Mesenchymal stem cell (in vitro differentiated cells and primary cell): Measurements from ENCODE around the gene CNIH3.

ENCODE experiments used
- DNase-seq: peaks from one replicate; pipeline ENCODE4 v3.0.0-alpha.2; 2013
- H2AFZ ChIP-seq: one replicate; pipeline ENCODE4 v1.6.1; 2013; ENCODE audit warnings: low read depth, mild to moderate bottlenecking, control low read depth, inconsistent platforms, low read length, moderate library complexity
- H2AK5ac ChIP-seq: 2 replicates; pipeline ENCODE4 v1.6.1; 2013; ENCODE audit warnings: low read length, moderate library complexity, mild to moderate bottlenecking, inconsistent platforms; ENCODE audit not compliant: severe bottlenecking
- H2BK120ac ChIP-seq: one replicate; pipeline ENCODE4 v1.6.1; 2013; ENCODE audit warnings: low read depth, mild to moderate bottlenecking, inconsistent platforms, low read length, moderate library complexity
- H2BK12ac ChIP-seq, 2 experiments: one replicate each; pipeline ENCODE4 v1.6.1; 2013; ENCODE audit warnings: inconsistent platforms in 2 of 2, low read length in 2 of 2, mild to moderate bottlenecking in 2 of 2, moderate library complexity in 2 of 2, control low read depth in 1 of 2
- H2BK15ac ChIP-seq: one replicate; pipeline ENCODE4 v1.6.1; 2013; ENCODE audit warnings: mild to moderate bottlenecking, low read depth, inconsistent platforms; ENCODE audit not compliant: poor library complexity, severe bottlenecking
- H2BK5ac ChIP-seq: 2 replicates; pipeline ENCODE4 v1.6.1; 2013; ENCODE audit warnings: low read depth, mild to moderate bottlenecking, low read length, control low read depth, inconsistent platforms; ENCODE audit not compliant: poor library complexity, severe bottlenecking
- H3K14ac ChIP-seq, 2 experiments: one replicate each; pipeline ENCODE4 v1.6.1; 2013; ENCODE audit warnings: inconsistent platforms in 2 of 2, low read length in 2 of 2, control low read depth in 1 of 2, mild to moderate bottlenecking in 1 of 2, moderate library complexity in 1 of 2
- H3K18ac ChIP-seq, 2 experiments: one replicate each; pipeline ENCODE4 v1.6.1; 2013; ENCODE audit warnings: inconsistent platforms in 2 of 2, low read length in 2 of 2, control low read depth in 1 of 2, low read depth in 1 of 2, mild to moderate bottlenecking in 1 of 2
- H3K23ac ChIP-seq, 2 experiments: one replicate each; pipeline ENCODE4 v1.6.1; 2013; ENCODE audit warnings: inconsistent platforms in 2 of 2, low read length in 2 of 2, mild to moderate bottlenecking in 2 of 2, moderate library complexity in 2 of 2, control low read depth in 1 of 2
- H3K27ac ChIP-seq: 2 replicates; pipeline ENCODE4 v1.5.1; 2013; ENCODE audit warnings: mild to moderate bottlenecking, moderate library complexity, low read length, control low read depth, inconsistent platforms; ENCODE audit not compliant: poor library complexity, severe bottlenecking
- H3K27me3 ChIP-seq, 2 experiments: 2 replicates each; pipeline versions ENCODE4 v1.6.1 to v1.7.0; 2013; ENCODE audit warnings: low read length in 2 of 2, mild to moderate bottlenecking in 2 of 2, moderate library complexity in 2 of 2, control low read depth in 1 of 2, inconsistent platforms in 1 of 2; ENCODE audit not compliant: control insufficient read depth in 1 of 2, insufficient read depth in 1 of 2
- H3K36me3 ChIP-seq, 2 experiments: 2 replicates each; pipeline versions ENCODE4 v1.6.1 to v1.7.0; 2013; ENCODE audit warnings: low read length in 2 of 2, control low read depth in 1 of 2, inconsistent platforms in 1 of 2, low read depth in 1 of 2, mild to moderate bottlenecking in 1 of 2; ENCODE audit not compliant: insufficient read depth in 2 of 2, control insufficient read depth in 1 of 2
- H3K4ac ChIP-seq, 2 experiments: one replicate each; pipeline ENCODE4 v1.6.1; 2013; ENCODE audit warnings: inconsistent platforms in 2 of 2, low read length in 2 of 2, mild to moderate bottlenecking in 2 of 2, moderate library complexity in 2 of 2, control low read depth in 1 of 2, low read depth in 1 of 2
- H3K4me1 ChIP-seq: 2 replicates; pipeline ENCODE4 v1.6.1; 2013; ENCODE audit warnings: low read depth, low read length, control low read depth; ENCODE audit not compliant: control insufficient read depth, insufficient read depth
- H3K4me2 ChIP-seq: 2 replicates; pipeline ENCODE4 v1.6.1; 2013; ENCODE audit warnings: low read length, mild to moderate bottlenecking, inconsistent platforms; ENCODE audit not compliant: poor library complexity, severe bottlenecking
- H3K4me3 ChIP-seq, 2 experiments: 2 replicates each; pipeline versions ENCODE4 v1.5.1 to v1.7.0; 2013; ENCODE audit warnings: low read length in 2 of 2, mild to moderate bottlenecking in 2 of 2, control low read depth in 1 of 2, low read depth in 1 of 2; ENCODE audit not compliant: insufficient read depth in 1 of 2
- H3K79me1 ChIP-seq: replicated peaks from 2 replicates; pipeline ENCODE4 v1.6.1; 2013; ENCODE audit warnings: mild to moderate bottlenecking, control low read depth, low read length, inconsistent platforms; ENCODE audit not compliant: poor library complexity, severe bottlenecking
- H3K9ac ChIP-seq: 2 replicates; pipeline ENCODE4 v1.7.0; 2013; ENCODE audit warnings: mild to moderate bottlenecking, low read length, moderate library complexity
- H3K9me3 ChIP-seq: 2 replicates; pipeline ENCODE4 v1.7.0; 2013; ENCODE audit warnings: mild to moderate bottlenecking, low read length; ENCODE audit not compliant: control insufficient read depth
- H4K8ac ChIP-seq: one replicate; pipeline ENCODE4 v1.6.1; 2013; ENCODE audit warnings: inconsistent platforms, mild to moderate bottlenecking, low read length, moderate library complexity
- H4K91ac ChIP-seq: one replicate; pipeline ENCODE4 v1.6.1; 2013; ENCODE audit warnings: mild to moderate bottlenecking, low read length, inconsistent platforms
- WGBS: methylation state at CpG from one replicate; pipeline ENCODE4 v1.1.7; 2013; ENCODE audit warnings: mixed read lengths; 5-methylcytosine and 5-hydroxymethylcytosine counted together

The CNIH3 gene

GRCh38 chr1:224605482-224606181, 10.5 kb upstream of the CNIH3 start:
- Histone ChIP-seq H3K27me3 (no peaks in the 10 kb centered on the region), H2BK12ac (no peak overlapping the region), H3K9ac (no peak overlapping the region), H3K36me3 (no peaks in the 10 kb centered on the region), H3K4me2 (no peak overlapping the region), H3K18ac (no peak overlapping the region), H2BK120ac (no peak overlapping the region), H4K8ac (no peak overlapping the region), H2BK5ac (no peak overlapping the region), H3K4me1 (no peaks in the 10 kb centered on the region), H2AFZ (no peak overlapping the region), H3K14ac (no peak overlapping the region), H2BK15ac (no peak overlapping the region), H3K9me3 (no peaks in the 10 kb centered on the region), H3K4me3 (no peak overlapping the region), H2AK5ac (no peak overlapping the region), H3K23ac (no peak overlapping the region), H3K4ac (no peak overlapping the region), H3K27ac (no peak overlapping the region), H4K91ac (no peak overlapping the region), H3K79me1 (no peaks in the 10 kb centered on the region)
- no peak for DNase-seq
- WGBS: 90% methylated on average over 11 of the region's 11 CpGs

DNA sequence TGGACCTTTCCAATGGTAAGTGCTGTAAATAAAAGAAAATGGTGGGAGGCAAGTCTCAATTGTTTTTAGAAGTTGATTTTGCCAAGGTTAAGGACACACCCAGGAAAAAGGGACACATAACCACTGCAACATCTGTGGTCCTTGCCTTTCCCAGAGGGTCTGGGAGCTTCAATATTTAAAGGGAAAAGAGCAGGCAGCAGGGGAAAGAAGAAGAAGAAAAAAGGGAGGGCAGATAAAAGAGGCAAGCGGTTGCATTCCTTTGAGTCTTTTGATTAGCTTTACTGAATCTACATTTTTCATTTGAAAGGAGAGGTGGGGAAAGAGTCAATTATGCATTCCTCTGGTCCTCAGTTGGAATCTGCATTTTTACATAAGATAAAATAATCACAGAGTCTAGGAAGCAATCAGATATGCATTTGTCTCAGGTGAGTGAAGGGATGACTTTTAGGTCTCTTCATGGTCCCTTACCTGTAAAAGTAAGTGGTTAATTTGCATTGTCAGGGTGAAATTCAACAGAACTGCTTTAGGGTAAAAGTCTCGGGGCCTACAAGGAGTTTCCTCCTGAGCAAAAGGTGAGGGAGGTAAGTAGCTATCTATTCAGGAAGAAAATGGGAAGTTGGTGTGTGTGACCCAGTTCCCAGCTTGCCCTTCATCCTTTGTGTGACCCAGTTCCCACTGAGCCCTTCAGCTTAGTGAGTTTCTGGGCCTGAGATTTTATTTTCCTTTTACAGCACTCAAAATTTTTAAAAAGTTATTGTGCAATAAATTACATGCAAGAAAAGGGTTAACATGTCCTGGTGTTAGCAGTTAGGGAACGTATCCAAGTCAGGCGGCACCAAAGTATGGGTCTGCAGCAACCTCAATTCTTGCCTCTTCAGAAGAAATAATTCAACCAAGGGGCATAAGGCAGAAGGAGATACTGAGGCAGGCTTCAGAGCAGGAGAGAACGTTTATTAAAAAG, 8.6 kb upstream of the CNIH3 start:
- Histone ChIP-seq H2AFZ (no peak overlapping the region), H3K14ac (no peak overlapping the region), H3K4me1 (no peaks in the 10 kb centered on the region), H2BK120ac (no peak overlapping the region), H4K8ac (no peak overlapping the region), H3K79me1 (no peaks in the 10 kb centered on the region), H3K18ac (no peak overlapping the region), H3K23ac (no peak overlapping the region), H2BK5ac (no peak overlapping the region), H2BK15ac (no peak overlapping the region), H2BK12ac (no peak overlapping the region), H3K9ac (no peak overlapping the region), H4K91ac (no peak overlapping the region), H3K9me3 (no peaks in the 10 kb centered on the region), H3K4me3 (no peak overlapping the region), H3K27ac (no peak overlapping the region), H3K36me3 (peaks cover 0 to 5% of the 10 kb centered on the region in 2 experiments), H3K27me3 (no peaks in the 10 kb centered on the region), H2AK5ac (no peak overlapping the region), H3K4ac (no peak overlapping the region), H3K4me2 (no peak overlapping the region)
- WGBS: 69% methylated on average over 5 of the region's 5 CpGs
- DNase-seq: no peak

- H3K4me2 ChIP-seq: no peak overlapping the region
- H3K4ac ChIP-seq: no peak overlapping the region
- no peak overlapping the region for H2BK5ac ChIP-seq
- H3K27ac ChIP-seq: no peak overlapping the region
- H3K36me3 ChIP-seq: peaks cover 0 to 5% of the 10 kb centered on the region in 2 experiments
- H3K4me3 ChIP-seq: no peak overlapping the region
- H2BK120ac ChIP-seq: no peak overlapping the region
- no peaks in the 10 kb centered on the region for H3K27me3 ChIP-seq
- H3K9me3 ChIP-seq: no peaks in the 10 kb centered on the region
- no peaks in the 10 kb centered on the region for H3K4me1 ChIP-seq
- no peaks in the 10 kb centered on the region for H3K79me1 ChIP-seq
- no peak overlapping the region for H2BK12ac ChIP-seq
- H3K9ac ChIP-seq: no peak overlapping the region
- no peak overlapping the region for H3K23ac ChIP-seq
- no peak for DNase-seq
- no peak overlapping the region for H2BK15ac ChIP-seq
- 92% methylated on average over 1 of the region's 1 CpG for WGBS
- no peak overlapping the region for H3K18ac ChIP-seq
- H2AFZ ChIP-seq: no peak overlapping the region
- no peak overlapping the region for H3K14ac ChIP-seq
- H4K8ac ChIP-seq: no peak overlapping the region
- H2AK5ac ChIP-seq: no peak overlapping the region
- H4K91ac ChIP-seq: no peak overlapping the region
These were observed 6.8 kb upstream of the CNIH3 start for GRCh38 chr1:224609333-224609732.

- no peak overlapping the region for H3K27ac ChIP-seq
- no peaks in the 10 kb centered on the region for H3K9me3 ChIP-seq
- peaks cover 0 to 5% of the 10 kb centered on the region in 2 experiments for H3K27me3 ChIP-seq
- H2BK15ac ChIP-seq: no peak overlapping the region
- WGBS: 93% methylated on average over 1 of the region's 1 CpG
- no peak overlapping the region for H3K23ac ChIP-seq
- H2BK5ac ChIP-seq: no peak overlapping the region
- H3K79me1 ChIP-seq: peaks cover 6% of the 10 kb centered on the region
- H2AK5ac ChIP-seq: no peak overlapping the region
- no peak overlapping the region for H3K4me3 ChIP-seq
- H4K8ac ChIP-seq: no peak overlapping the region
- H3K14ac ChIP-seq: no peak overlapping the region
- no peak overlapping the region for H2AFZ ChIP-seq
- no peak overlapping the region for H3K18ac ChIP-seq
- H3K36me3 ChIP-seq: peaks cover 0 to 5% of the 10 kb centered on the region in 2 experiments
- no peak overlapping the region for H3K9ac ChIP-seq
- no peak overlapping the region for H3K4ac ChIP-seq
- peaks cover 11% of the 10 kb centered on the region for H3K4me1 ChIP-seq
- no peak for DNase-seq
- no peak overlapping the region for H2BK12ac ChIP-seq
- H3K4me2 ChIP-seq: no peak overlapping the region
- H2BK120ac ChIP-seq: no peak overlapping the region
- H4K91ac ChIP-seq: no peak overlapping the region
These were observed 3.9 kb upstream of the CNIH3 start for GRCh38 chr1:224612246-224612645.
